AG10803 (cell line): ENCODE data around the gene ASIC4.

Source experiments
- DNase-seq: peaks from one replicate; pipeline ENCODE4 v3.0.0; 2010; ENCODE audit warnings: low read depth
- H3K4me3 ChIP-seq: 2 replicates; pipeline ENCODE4 v1.5.1; 2011; ENCODE audit warnings: mild to moderate bottlenecking, low read length, control low read depth
- TF ChIP-seq, protein P1 (sequence below): conservative IDR thresholded peaks from 2 replicates; pipeline ENCODE4 v1.5.1; 2011; ENCODE audit warnings: mild to moderate bottlenecking, low read length, control low read depth, inconsistent platforms

ASIC4 gene

DNA sequence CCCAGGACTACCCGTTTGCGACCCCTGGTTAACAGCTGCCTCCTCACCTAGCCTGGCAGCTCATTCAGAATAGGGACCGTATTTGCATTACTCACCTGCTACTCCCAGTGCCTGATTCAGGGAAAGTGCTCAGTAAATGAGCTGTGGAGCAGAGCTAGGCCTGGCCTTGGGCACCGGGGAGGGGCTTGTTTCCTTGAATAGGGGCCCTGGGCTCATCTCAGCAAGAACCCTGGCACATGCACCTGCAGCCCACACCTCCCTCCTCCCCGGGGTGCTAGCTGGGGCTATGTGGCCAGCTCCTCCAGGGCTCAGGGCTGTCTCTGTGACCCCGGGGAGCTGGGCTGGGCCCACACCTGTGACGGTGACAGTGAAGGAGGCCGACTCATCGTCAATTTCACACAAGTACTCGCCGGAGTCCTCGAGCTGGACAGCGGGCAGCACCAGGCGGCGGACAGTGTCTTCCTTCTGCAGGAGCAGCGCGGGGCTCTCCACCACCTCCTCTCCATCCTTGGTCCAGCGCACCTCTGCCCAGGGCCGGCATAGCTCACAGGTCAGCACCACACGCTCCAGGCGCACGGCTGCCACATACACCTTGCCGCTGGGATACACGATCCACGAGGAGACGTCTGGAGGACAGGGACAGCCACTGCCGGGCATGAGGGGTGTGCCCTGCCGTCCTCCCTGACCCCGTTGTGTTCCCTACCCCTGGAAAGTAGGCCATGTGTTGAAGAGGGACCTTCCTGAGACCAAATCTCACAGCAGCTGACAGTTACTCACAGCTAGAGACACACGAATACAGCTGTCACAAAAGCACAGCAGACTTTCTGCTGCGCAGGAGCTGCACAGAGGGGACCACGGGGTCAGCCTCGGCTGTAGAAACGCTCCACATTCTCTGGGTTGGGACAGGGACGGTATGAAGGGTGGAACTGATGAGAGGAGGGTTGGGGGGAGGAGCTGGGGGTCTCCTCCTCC lies 48.1 kb downstream of the ASIC4 start:
- DNase-seq = no peak
- TF ChIP-seq, protein P1, sequence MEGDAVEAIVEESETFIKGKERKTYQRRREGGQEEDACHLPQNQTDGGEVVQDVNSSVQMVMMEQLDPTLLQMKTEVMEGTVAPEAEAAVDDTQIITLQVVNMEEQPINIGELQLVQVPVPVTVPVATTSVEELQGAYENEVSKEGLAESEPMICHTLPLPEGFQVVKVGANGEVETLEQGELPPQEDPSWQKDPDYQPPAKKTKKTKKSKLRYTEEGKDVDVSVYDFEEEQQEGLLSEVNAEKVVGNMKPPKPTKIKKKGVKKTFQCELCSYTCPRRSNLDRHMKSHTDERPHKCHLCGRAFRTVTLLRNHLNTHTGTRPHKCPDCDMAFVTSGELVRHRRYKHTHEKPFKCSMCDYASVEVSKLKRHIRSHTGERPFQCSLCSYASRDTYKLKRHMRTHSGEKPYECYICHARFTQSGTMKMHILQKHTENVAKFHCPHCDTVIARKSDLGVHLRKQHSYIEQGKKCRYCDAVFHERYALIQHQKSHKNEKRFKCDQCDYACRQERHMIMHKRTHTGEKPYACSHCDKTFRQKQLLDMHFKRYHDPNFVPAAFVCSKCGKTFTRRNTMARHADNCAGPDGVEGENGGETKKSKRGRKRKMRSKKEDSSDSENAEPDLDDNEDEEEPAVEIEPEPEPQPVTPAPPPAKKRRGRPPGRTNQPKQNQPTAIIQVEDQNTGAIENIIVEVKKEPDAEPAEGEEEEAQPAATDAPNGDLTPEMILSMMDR = no peak
- no peak overlapping the region for H3K4me3 ChIP-seq

DNA sequence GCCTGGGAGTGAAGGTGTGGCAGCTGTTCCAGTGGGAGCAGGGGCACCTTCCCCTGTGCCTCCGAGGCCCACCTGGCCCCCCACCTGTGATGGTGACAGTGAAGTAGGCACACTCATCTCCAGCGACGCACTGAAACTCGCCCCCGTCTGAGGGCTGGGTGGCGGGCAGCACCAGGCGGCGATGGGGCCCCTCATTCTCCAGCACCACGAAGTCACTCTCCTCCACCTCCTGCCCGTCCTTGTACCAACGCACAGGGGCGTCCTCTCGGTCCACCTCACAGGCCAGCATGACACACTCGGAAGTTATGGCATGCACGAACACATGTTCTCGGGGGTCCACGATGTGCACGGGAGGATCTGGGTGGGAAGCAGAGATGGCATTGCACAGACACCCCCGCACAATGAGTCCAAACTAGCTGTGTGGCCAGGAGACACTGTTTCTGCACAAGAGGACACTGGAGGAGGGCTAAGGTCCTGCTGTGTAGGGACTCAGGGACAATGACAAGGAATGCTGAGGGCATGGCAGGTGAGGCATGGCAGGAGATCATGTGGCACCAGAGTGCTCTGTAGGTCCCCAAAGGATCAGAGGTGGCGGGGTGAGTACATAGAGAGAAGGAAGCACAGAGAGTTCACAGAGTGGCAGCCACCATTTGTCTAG lies 49.1 kb downstream of the ASIC4 start:
- no peak overlapping the region for H3K4me3 ChIP-seq
- DNase-seq = no peak
- TF ChIP-seq, protein P1 = no peak

DNA sequence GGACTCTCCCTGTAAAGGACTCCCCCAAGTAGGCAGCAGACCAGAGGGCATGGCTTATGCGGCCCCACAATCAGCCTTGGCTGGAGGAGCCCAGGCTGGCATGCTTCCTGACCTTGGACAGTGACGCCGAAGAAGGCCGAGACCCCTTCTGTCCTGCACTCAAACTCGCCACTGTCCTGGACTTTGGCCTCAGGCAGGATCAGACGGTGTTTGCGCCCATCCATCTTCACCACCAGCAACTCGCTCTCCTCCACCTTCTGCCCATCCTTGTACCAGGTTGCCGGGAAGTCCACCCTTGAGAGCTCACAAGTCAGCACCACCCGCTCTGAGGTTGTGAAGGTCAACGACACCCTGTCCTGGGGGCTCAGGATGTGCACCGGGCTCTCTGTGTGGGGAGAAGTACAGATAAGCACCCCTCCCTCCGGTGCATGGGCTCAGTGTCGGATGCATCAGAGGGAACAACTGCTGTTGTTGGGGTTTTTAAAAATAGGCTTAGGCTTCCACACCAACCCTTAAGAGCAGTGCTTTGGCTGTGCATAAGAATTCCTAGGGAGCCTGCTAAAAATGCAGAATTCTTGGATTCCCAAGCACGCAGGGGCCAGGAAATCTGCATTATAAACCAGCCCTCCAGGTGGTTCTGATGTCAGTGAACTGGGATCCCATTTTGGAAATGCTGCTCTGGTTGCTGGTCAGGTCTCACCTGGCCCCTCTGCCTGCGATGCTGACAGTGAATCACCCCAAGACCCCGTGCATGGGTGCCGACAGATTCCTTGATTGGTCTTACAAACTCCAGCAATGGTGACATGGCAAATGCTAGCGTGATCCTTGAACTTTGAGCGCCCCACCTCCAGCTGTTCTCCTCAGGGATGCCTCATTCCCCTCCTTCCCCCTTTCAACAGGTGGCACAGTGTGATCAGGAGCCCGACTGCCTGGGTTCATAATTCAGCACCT lies 51.1 kb downstream of the ASIC4 start:
- TF ChIP-seq, protein P1 = no peak
- no peak overlapping the region for H3K4me3 ChIP-seq
- no peak for DNase-seq

DNA sequence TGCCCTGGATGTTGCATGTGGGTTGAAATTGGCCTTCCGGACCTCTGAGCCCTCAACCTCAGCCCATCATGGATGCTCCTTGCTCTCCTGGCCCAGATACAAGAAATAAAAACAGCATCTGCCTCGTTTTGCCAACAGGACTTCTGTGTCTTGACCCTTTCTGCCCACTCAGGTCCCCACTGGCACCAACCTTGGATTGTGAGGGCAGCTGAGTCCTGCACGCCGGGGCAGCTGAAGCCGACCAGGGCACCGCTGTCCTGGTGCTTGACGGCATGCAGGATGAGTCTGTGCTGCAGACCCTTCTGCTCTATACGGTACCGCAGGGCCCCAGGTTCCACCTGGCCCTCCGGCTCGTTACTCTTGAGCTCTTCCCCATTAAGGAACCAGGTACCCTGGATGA lies 52.4 kb downstream of the ASIC4 start:
- TF ChIP-seq, protein P1 = no peak
- DNase-seq = no peak
- no peak overlapping the region for H3K4me3 ChIP-seq

DNA sequence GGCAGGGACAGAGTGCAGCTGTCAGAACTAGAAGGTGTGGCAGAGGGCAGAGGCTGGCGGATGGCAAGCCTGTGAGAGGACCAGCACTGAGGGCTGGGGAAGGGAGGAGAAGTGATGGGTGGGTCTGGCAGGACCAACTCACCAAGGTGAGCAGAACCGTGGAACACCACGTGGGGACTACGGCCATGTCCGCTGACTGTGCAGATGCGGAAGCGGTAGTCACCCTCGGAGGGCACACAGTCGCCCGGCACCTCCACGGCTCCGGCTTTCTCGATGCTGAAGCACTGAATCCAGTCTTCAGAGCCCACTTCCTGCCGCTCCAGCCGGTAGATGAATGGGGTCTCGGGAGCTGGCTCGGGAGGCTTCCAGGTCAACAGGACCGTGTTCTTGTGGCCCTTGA lies 52.8 kb downstream of the ASIC4 start:
- H3K4me3 ChIP-seq = no peak overlapping the region
- TF ChIP-seq, protein P1 = no peak

DNA sequence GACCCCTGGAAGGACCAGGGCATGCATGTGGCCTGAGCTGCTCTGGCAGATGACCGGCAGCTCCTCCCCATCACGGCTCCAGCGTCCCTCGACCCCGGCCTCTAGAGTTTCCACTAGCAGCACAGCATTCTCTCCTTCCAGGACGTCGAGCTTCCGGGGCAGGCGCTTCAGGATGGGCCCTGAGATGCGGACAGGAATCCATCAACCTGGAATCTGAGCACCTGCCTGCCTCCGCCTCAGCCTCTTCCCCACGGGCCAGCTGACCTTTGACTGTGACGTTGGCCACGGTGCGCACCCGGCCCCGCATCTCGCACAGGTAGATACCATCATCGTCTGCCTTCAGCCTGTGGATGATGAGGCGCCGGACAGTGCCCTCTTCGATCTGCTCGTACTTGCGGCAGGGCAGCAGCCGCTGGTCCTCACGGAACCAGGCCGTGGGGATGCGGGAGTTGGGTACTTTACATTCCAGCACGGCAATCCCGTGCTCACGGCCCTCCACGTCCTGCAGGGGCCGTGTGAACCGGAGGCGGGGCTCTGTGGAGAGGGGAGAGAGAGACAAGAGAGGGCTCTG lies 53.6 kb downstream of the ASIC4 start:
- TF ChIP-seq, protein P1 = no peak
- no peak for DNase-seq
- H3K4me3 ChIP-seq = no peak overlapping the region

More for the DNA sequence above, 52.8 kb downstream of the ASIC4 start:
- DNase-seq = no peak
